Ovary (tissue), 3 donors: ENCODE results near the gene MAN1A2.

Source experiments
- POLR2A ChIP-seq: fragments of 450-650 bp; IDR thresholded peaks from one replicate; pipeline ENCODE4 v1.6.1; 2017; ENCODE audit warnings: antibody characterized with exemption, mild to moderate bottlenecking, moderate library complexity
- TF ChIP-seq, protein P1 (sequence below), 3 donors: fragments of 450-650 bp in 2 of 3; fragments of 200-600 bp in 1 of 3; IDR thresholded peaks; one replicate each; pipeline versions ENCODE4 v1.5.1 to v1.8.0; 2016 to 2022; ENCODE audit warnings: antibody characterized with exemption in 3 of 3, mild to moderate bottlenecking in 1 of 3
- donor health status: DM: no; HTN: no; CAD: no.

DNA sequence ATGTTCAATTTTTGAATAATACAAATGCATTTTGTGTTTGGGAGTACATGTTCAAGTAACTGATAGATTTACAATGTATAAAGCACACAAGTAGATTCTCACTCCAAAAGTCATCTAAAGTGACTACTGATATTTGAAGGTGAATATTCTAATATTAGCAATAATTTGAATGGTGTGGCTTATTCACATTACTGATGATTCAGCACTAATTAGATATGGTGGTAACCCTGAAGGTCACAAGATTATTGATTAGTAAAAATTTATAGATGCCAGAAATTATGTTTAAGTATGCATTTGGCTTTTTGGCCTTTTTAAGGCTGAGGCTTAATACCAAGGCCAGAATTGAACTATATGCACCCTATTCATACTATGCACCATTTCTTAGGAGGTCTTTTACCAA is 186.2 kb downstream of the MAN1A2 start:
- TF ChIP-seq, protein P1, sequence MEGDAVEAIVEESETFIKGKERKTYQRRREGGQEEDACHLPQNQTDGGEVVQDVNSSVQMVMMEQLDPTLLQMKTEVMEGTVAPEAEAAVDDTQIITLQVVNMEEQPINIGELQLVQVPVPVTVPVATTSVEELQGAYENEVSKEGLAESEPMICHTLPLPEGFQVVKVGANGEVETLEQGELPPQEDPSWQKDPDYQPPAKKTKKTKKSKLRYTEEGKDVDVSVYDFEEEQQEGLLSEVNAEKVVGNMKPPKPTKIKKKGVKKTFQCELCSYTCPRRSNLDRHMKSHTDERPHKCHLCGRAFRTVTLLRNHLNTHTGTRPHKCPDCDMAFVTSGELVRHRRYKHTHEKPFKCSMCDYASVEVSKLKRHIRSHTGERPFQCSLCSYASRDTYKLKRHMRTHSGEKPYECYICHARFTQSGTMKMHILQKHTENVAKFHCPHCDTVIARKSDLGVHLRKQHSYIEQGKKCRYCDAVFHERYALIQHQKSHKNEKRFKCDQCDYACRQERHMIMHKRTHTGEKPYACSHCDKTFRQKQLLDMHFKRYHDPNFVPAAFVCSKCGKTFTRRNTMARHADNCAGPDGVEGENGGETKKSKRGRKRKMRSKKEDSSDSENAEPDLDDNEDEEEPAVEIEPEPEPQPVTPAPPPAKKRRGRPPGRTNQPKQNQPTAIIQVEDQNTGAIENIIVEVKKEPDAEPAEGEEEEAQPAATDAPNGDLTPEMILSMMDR (IDR thresholded peaks at IDR 0.05), result no peak
- no peak for TF ChIP-seq POLR2A
